Pancreas (tissue), 10 donors: ENCODE data around the gene C14orf119. TPM values are rescaled to one million over a fixed set of nuclear protein-coding genes. Genes with fewer than 3 reads are reported as not detected.

Experiments used
- ATAC-seq, 4 donors: fragments of 200-7000 bp; cut with Tn5 transposase; one replicate each; pipeline versions ENCODE4 v1.8.0 to v1.9.1; 2020; ENCODE audit warnings: mild to moderate bottlenecking in 4 of 4, moderate library complexity in 4 of 4
- DNase-seq, 6 donors: peaks; one replicate each; pipeline ENCODE4 v3.0.0-alpha.2; 2020
- FAIRE-seq: peaks from 2 replicates; lab custom pipeline; 2012; peaks lifted over from hg19 to GRCh38; lab: Jason Lieb, UNC
- H3K27ac ChIP-seq, 4 donors: fragments of 200-600 bp; sonication (generic); 1 replicate in 3 of 4; 2 replicates in 1 of 4; pipeline versions ENCODE4 v1.5.0 to v1.8.0; 2020
- H3K27me3 ChIP-seq, 4 donors: fragments of 200-600 bp; one replicate each; pipeline ENCODE4 v1.8.0; 2021
- H3K36me3 ChIP-seq, 3 donors: fragments of 200-600 bp; sonication (generic) in 1 of 3; one replicate each; pipeline versions ENCODE4 v1.5.0 to v1.8.0; 2020 to 2021
- H3K4me1 ChIP-seq, 3 donors: fragments of 200-600 bp; one replicate each; pipeline ENCODE4 v1.8.0; 2021
- H3K4me3 ChIP-seq, 4 donors: fragments of 200-600 bp; sonication (generic) in 2 of 4; one replicate each; pipeline versions ENCODE4 v1.5.0 to v1.8.0; 2020 to 2021
- H3K9me3 ChIP-seq, 4 donors: fragments of 200-600 bp; one replicate each; pipeline ENCODE4 v1.8.0; 2021
- WGBS, 2 donors: extraction: QIAGEN DNeasy Blood & Tissue Kit; methylation state at CpG; one replicate each; pipeline ENCODE4 v1.1.7; 2013; 5-methylcytosine and 5-hydroxymethylcytosine counted together
- intact Hi-C, 3 donors: fragments of 100-400 bp; cut with DNase I; formaldehyde crosslinking; loops; one replicate each; pipeline versions ENCODE4 v1.11.1 to v1.14.2; 2022
- polyA plus RNA-seq, 2 donors: library from polyadenylated mRNA; stranded (reverse); fragments of 200-250 nt; gene quantifications; one replicate each; pipeline ENCODE4 v1.2.3, GENCODE V29; 2013
- total RNA-seq, 6 donors: library from RNA; stranded (reverse); fragmentation: NEBNext Ultra II Directional in 4 of 6; extraction: Animal tissue kit (Norgen Biotek cat#: 25700) in 4 of 6; gene quantifications; one replicate each; pipeline versions ENCODE4 v1.2.1 to v1.2.4, GENCODE V29; 2021 to 2023
- TF ChIP-seq, protein P1 (sequence below), 4 donors: fragments of 200-600 bp; sonication (generic) in 3 of 4; IDR thresholded peaks; one replicate each; pipeline versions ENCODE4 v1.5.0 to v1.8.0; 2021; ENCODE audit warnings: antibody characterized with exemption in 4 of 4
- donor health status: healthy with polysubstance abuse.
- donor health status: DM: no; HTN: no; CAD: no; lungs with moderate emphysema.
- donor health status: DM: no; HTN: no; CAD: no.
- donor health status: control.
- donor health status: control.
- donor health status: Bipolar disorder and iron deficiency.
- donor health status: DM: yes; HTN: yes; CAD: no.
- donor health status: DM: no; HTN: no; CAD: no.
- donor health status: DM: no; HTN: no; CAD: no.
- donor health status: DM: yes; HTN: yes; CAD: no.

Gene C14orf119
- total and polyA plus RNA-seq, 8 donors: 7.5 to 22.7 (median 13.6) TPM

DNA sequence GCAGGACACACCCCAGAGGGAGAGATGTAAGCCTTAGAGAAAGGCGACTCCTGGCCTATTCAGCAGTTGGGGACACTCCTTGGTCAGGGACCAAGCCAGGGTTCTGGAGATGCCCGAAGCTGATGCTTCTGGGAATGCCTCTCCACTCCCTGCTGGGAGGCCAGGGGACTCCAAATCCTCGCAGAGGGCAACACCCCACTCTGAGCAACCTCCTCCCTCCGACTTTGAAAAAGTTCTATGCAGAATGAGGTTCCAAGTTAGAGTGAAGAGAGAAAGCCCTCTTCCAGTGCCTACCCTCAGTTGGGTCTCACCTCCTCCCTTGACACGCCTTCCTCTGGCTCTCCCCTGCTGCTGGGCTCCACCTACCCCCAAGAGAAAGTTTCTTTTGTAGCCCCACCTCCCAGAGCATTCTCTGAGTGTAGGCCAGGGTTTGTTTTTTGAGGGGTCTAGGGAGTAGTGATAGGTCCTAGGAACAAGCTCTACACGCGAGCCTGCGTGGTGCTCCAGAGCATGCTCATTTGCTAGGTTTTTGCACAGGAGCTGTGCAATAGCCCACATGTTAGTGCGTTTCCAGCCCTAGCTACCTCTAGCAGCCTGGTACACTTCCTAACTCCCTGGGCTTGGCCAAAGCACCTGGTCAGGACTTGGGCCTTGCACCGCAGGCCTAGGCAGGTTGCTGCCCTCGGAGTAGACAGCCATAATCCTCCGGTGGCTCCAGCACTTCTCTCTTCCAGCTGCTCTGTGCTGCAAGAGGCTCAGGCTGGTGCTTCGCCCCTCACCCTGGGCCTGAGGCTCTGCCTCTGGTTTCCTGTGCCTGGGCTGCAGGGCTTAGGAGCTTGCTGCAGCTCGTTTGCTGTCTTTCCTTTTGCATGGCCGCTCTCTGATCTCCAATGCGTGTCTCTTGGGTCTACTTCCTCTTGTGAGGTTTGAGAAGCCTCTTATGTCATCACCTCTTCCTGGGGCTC is 24.3 kb downstream of the C14orf119 start:
- no peak overlapping the region for H3K4me3 ChIP-seq
- ATAC-seq (no peak), FAIRE-seq (no peak), DNase-seq (no peak)
- TF ChIP-seq, protein P1, sequence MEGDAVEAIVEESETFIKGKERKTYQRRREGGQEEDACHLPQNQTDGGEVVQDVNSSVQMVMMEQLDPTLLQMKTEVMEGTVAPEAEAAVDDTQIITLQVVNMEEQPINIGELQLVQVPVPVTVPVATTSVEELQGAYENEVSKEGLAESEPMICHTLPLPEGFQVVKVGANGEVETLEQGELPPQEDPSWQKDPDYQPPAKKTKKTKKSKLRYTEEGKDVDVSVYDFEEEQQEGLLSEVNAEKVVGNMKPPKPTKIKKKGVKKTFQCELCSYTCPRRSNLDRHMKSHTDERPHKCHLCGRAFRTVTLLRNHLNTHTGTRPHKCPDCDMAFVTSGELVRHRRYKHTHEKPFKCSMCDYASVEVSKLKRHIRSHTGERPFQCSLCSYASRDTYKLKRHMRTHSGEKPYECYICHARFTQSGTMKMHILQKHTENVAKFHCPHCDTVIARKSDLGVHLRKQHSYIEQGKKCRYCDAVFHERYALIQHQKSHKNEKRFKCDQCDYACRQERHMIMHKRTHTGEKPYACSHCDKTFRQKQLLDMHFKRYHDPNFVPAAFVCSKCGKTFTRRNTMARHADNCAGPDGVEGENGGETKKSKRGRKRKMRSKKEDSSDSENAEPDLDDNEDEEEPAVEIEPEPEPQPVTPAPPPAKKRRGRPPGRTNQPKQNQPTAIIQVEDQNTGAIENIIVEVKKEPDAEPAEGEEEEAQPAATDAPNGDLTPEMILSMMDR (IDR thresholded peaks at IDR 0.05): no peak
- H3K4me1 ChIP-seq: peaks cover 0 to 12% (median 4%) of the 10 kb centered on the region in 3 donors
- no peak overlapping the region for H3K27ac ChIP-seq
- no peaks in the 10 kb centered on the region for H3K27me3 ChIP-seq
- intact Hi-C loops: loop anchor here (2.0 to 10.0 kb wide), 3 partner anchors 65 to 69 kb away; partner anchors contain the start of gene SLC7A8 (in 1 of the 3)
- H3K36me3 ChIP-seq: no peaks in the 10 kb centered on the region
- no peaks in the 10 kb centered on the region for H3K9me3 ChIP-seq
- WGBS, 2 donors: 70 to 72% methylated on average over 16 of the region's 16 CpGs

DNA sequence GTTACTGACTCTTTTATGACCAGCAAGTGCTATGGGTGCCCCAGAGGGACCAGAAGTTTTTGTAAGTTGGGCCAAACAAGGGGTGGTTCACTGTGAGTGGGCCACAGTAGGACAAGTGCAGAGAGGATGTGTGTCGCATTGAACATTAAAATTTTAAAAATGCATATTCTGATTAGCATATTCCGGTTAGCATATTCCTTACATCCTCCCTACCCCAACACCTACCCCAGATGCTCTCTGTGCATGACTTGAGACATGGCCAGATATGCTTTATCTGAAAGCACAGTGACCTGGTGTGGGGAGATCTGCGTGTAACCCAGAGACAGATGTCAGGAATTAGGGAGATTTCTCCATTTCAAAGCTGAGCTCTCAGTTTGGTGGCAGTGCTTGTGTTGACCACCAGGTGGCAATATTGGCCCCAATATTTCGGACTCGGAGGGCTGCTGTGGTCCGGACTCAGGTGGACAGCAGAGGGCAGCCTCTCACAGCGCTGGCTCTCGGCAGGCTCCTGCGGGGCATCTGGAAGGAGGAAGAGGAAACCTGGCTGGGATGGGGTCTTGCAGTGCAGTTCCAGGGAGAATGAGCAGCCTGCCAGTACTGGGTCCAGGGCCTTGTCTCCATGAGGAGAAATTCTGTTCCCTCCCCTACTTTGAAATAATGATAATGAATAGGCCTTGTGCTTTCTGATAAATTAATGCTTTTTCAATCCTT is 25.4 kb downstream of the C14orf119 start:
- DNase-seq (peak; percentile 82 to 96 (median 90)), FAIRE-seq (no peak), ATAC-seq (peak; percentile 89 to 97 (median 92))
- no peak overlapping the region for H3K27ac ChIP-seq
- no peaks in the 10 kb centered on the region for H3K9me3 ChIP-seq
- H3K27me3 ChIP-seq: no peaks in the 10 kb centered on the region
- TF ChIP-seq, protein P1 (IDR thresholded peaks at IDR 0.05): peak; percentile 99 to 100 (median 99)
- WGBS, 2 donors: 20% methylated on average over 9 of the region's 9 CpGs
- no peak overlapping the region for H3K4me3 ChIP-seq
- intact Hi-C loops: loop anchor here in 2 of 3 donors (2.0 to 10.0 kb wide), 2 partner anchors 64 to 68 kb away; partner anchors contain the start of gene SLC7A8 (in 1 of the 2)
- H3K36me3 ChIP-seq: no peaks in the 10 kb centered on the region
- H3K4me1 ChIP-seq: peaks cover 0 to 12% (median 4%) of the 10 kb centered on the region in 3 donors

- ATAC-seq (peak; percentile 47 to 79 (median 57)), FAIRE-seq (no peak), DNase-seq (peak in 3 of 6 donors; percentile 38 to 55 (median 42))
- TF ChIP-seq, protein P1 (IDR thresholded peaks at IDR 0.05): no peak
- Histone ChIP-seq H3K27me3 (no peaks in the 10 kb centered on the region), H3K36me3 (no peaks in the 10 kb centered on the region), H3K27ac (no peak overlapping the region), H3K4me1 (peaks cover 0 to 12% (median 4%) of the 10 kb centered on the region in 3 donors), H3K9me3 (no peaks in the 10 kb centered on the region), H3K4me3 (no peak overlapping the region)
- 29 to 36% methylated on average over 6 of the region's 6 CpGs for WGBS, 2 donors
- intact Hi-C loops: loop anchor here in 2 of 3 donors (2.0 to 10.0 kb wide), 2 partner anchors 63 to 67 kb away; partner anchors contain the start of gene SLC7A8 (in 1 of the 2)
These were observed 26.1 kb downstream of the C14orf119 start for GRCh38 chr14:23121361-23121771.

DNA sequence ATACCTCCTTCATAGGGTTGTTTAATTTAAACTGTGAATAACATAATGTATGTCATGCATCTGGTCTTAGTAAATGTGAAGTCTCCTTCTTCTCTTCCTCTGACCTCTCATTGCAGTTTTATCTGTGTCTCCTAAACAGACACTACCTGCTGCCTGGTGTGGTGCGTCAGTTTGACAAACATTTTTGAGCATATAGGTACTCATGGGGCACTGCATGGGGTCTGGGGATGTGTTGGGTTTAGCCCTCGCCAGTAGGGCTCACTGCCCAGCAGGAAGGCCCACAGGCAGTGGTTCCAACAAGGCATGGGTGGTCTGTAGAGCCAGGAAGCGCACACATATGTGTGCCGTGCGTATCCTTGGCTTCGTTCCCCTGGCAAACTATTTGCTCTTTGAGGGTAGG is 26.8 kb downstream of the C14orf119 start:
- TF ChIP-seq, protein P1 (IDR thresholded peaks at IDR 0.05): no peak
- intact Hi-C loops: loop anchor here in 1 of 3 donors (10.0 kb wide), 1 partner anchor 63 kb away; the partner anchor contains the start of gene SLC7A8
- no peaks in the 10 kb centered on the region for H3K36me3 ChIP-seq
- H3K9me3 ChIP-seq: no peaks in the 10 kb centered on the region
- WGBS, 2 donors: 87 to 89% methylated on average over 6 of the region's 6 CpGs
- no peaks in the 10 kb centered on the region for H3K27me3 ChIP-seq
- DNase-seq (no peak), FAIRE-seq (no peak), ATAC-seq (no peak)
- H3K4me1 ChIP-seq: peaks cover 0 to 12% (median 4%) of the 10 kb centered on the region in 3 donors
- H3K27ac ChIP-seq: no peak overlapping the region
- H3K4me3 ChIP-seq: no peak overlapping the region
